T-helper 1 cell treated with Interleukin-12 subunit alpha and Interleukin-12 subunit beta and Interleukin-4 antibody, amounts not matched to agents 30 ng/mL and 1 ng/mL, for 36 hours (primary cell): ENCODE data around the gene AHCYL2. TPM values are rescaled to one million over a fixed set of nuclear protein-coding genes. Genes with fewer than 3 reads are reported as not detected.
"Not testable (repeated sequence)": the region's sequence is repeated elsewhere in the genome, so short reads cannot be mapped to it uniquely, and the experiment has no call there.

Source experiments
- intact Hi-C: fragments of 100-400 bp; cut with micrococcal nuclease; formaldehyde crosslinking; loops from one replicate; pipeline ENCODE4 v1.15.1; 2024
- total RNA-seq: library from RNA; stranded (reverse); gene quantifications from 2 replicates; pipeline ENCODE4 v1.2.3, GENCODE V29; 2022

The AHCYL2 gene
- total RNA-seq, 1 donor from 2014 or later: 26.0 TPM

GRCh38 chr7:129476398-129476797 lies 251.6 kb downstream of the AHCYL2 start:
- intact Hi-C loops: not testable (repeated sequence)

Other genes with a start within 250 kb of the AHCYL2 start
- gene TNPO3, start 169.9 kb upstream of the AHCYL2 start, total RNA-seq: 43.6 and 45.0 TPM in 2 replicates
- gene TSPAN33, start 80.3 kb upstream of the AHCYL2 start, total RNA-seq: 4.9 and 7.0 TPM in 2 replicates
- 0.05 TPM in 1 of 2 replicates, not detected in the other for gene SMO, start 36.4 kb upstream of the AHCYL2 start, total RNA-seq
- 38.1 and 40.2 TPM in 2 replicates for gene STRIP2, start 209.4 kb downstream of the AHCYL2 start, total RNA-seq